Osteocyte (in vitro differentiated cells): Measurements from ENCODE around the gene PRRC2A. TPM values are rescaled to one million over a fixed set of nuclear protein-coding genes. Genes with fewer than 3 reads are reported as not detected.

Experiments used
- DNase-seq: peaks from one replicate; pipeline ENCODE4 v3.0.0; 2021; ENCODE audit warnings: mixed read lengths; ENCODE audit not compliant: unreplicated experiment; ENCODE audit errors: extremely low spot score
- H3K27ac Mint-ChIP-seq: one replicate; pipeline ENCODE4 v1.8.0; 2021; ENCODE audit warnings: mild to moderate bottlenecking, mixed read lengths; ENCODE audit not compliant: unreplicated experiment
- H3K27me3 Mint-ChIP-seq: one replicate; pipeline ENCODE4 v1.8.0; 2021; ENCODE audit warnings: mixed read lengths; ENCODE audit not compliant: unreplicated experiment
- H3K36me3 Mint-ChIP-seq: one replicate; pipeline ENCODE4 v1.8.0; 2021; ENCODE audit warnings: mixed read lengths; ENCODE audit not compliant: unreplicated experiment
- H3K4me1 Mint-ChIP-seq: one replicate; pipeline ENCODE4 v1.8.0; 2021; ENCODE audit warnings: mixed read lengths; ENCODE audit not compliant: unreplicated experiment
- H3K4me3 Mint-ChIP-seq: one replicate; pipeline ENCODE4 v1.8.0; 2021; ENCODE audit warnings: mild to moderate bottlenecking, moderate library complexity, mixed read lengths; ENCODE audit not compliant: unreplicated experiment
- H3K9me3 Mint-ChIP-seq: one replicate; pipeline ENCODE4 v1.8.0; 2021; ENCODE audit warnings: mixed read lengths; ENCODE audit not compliant: unreplicated experiment
- total RNA-seq: library from RNA; stranded (reverse); gene quantifications from 2 replicates; pipeline ENCODE4 v1.2.1, GENCODE V29; 2021
- TF ChIP-seq, protein P1 (sequence below): fragments of 200-600 bp; sonication (generic); IDR thresholded peaks from 2 replicates; pipeline ENCODE4 v1.5.0; 2021; ENCODE audit warnings: antibody characterized with exemption, mild to moderate bottlenecking, moderate library complexity

PRRC2A gene
- total RNA-seq, 1 donor from 2014 or later: 205 TPM

DNA sequence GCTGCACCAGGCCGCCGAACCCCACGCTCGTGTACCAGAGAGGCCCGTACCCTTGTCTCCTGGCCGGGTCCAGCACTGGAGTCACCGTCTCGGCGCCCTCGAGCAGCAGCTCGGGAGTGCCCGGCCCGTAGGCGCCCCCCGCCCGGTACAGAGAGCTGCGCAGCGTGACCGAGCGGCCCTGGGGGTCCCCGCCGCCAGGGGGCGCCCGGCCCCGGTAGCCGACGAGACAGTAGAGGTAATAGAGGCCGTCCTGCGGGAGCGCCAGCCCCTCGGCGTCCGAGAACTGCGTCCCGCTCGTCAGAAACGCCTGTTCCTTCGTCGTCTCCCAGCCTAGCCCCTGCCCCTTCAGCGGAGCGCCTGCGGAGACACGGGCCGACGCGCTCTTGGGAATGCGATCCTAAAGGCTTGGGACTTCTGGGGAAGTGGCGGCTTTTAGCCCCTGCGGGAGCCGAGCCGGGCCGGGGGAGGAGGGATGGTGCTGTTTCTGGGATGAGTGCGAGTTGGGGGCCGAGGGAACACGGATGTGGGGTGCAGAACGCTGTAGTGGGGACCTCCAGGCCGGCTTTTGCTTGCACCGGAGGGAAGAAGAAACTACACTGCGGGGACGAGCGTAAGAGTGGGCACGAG lies 39.6 kb upstream of the PRRC2A start:
- Mint-ChIP-seq H3K36me3 (no peaks in the 10 kb centered on the region), H3K4me3 (peak overlapping the region; percentile 96), H3K27me3 (no peaks in the 10 kb centered on the region), H3K4me1 (peaks cover 16% of the 10 kb centered on the region), H3K27ac (peak overlapping the region; percentile 90), H3K9me3 (no peaks in the 10 kb centered on the region)
- TF ChIP-seq, protein P1, sequence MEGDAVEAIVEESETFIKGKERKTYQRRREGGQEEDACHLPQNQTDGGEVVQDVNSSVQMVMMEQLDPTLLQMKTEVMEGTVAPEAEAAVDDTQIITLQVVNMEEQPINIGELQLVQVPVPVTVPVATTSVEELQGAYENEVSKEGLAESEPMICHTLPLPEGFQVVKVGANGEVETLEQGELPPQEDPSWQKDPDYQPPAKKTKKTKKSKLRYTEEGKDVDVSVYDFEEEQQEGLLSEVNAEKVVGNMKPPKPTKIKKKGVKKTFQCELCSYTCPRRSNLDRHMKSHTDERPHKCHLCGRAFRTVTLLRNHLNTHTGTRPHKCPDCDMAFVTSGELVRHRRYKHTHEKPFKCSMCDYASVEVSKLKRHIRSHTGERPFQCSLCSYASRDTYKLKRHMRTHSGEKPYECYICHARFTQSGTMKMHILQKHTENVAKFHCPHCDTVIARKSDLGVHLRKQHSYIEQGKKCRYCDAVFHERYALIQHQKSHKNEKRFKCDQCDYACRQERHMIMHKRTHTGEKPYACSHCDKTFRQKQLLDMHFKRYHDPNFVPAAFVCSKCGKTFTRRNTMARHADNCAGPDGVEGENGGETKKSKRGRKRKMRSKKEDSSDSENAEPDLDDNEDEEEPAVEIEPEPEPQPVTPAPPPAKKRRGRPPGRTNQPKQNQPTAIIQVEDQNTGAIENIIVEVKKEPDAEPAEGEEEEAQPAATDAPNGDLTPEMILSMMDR: peak; percentile 100
- DNase-seq: peak; percentile 96

GRCh38 chr6:31581434-31582229 lies 38.9 kb upstream of the PRRC2A start:
- TF ChIP-seq, protein P1: no peak
- Mint-ChIP-seq H3K4me3 (peak overlapping the region; percentile 96), H3K4me1 (peaks cover 16% of the 10 kb centered on the region), H3K9me3 (no peaks in the 10 kb centered on the region), H3K27ac (peak overlapping the region; percentile 90), H3K27me3 (no peaks in the 10 kb centered on the region), H3K36me3 (no peaks in the 10 kb centered on the region)
- no peak for DNase-seq

DNA sequence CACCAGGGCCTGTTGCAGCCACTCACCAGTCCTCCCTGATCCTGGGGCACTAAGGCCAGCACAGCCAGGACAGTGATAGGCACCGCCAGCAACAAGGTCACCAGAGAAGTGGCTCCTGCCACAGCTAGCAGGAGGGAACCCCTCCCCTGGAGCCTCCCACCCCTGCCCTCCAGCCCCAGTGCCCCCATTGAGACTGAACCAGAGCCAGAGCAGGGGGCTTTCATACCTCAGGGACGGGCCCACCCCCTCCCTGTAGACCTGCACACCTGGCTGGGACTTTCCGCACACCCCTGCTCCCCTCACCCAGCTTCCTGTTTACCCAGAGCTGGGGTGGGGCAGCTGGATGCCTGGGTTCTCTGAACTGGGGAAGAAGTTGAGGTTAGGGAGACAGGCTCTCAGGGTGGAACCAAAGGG lies 38.3 kb upstream of the PRRC2A start, which contains the start of gene LTB:
TSS of gene LTB (minus strand) at position 195 of the 414 bp plus-strand sequence. CDS start at position 188, 7 bp downstream.
- TF ChIP-seq, protein P1: no peak
- Mint-ChIP-seq H3K36me3 (no peaks in the 10 kb centered on the region), H3K27ac (peak within 1 kb of the TSS; percentile 90), H3K9me3 (no peaks in the 10 kb centered on the region), H3K4me1 (peaks cover 16% of the 10 kb centered on the region), H3K27me3 (no peaks in the 10 kb centered on the region), H3K4me3 (peak within 1 kb of the TSS; percentile 96)
- no peak for DNase-seq

DNA sequence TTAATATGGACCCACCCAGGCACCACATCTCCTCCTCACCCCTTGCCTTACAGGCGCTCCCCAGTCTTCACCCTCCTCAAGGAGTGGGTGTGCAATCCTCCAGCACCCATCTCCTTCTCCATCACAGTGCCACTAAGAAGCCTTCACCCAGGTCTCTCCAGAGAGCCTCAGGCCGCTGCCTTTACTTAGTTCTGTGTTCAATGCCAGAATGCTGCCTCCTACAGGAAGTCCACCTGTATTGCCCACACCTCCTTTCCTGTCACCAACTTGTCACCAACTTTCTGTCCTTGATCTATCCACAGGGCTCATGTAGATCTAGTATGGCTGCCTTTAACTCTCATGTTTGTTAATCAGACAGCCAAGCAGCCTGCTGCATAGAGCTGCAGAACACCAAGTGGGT lies 35.0 kb upstream of the PRRC2A start:
- no peaks in the 10 kb centered on the region for H3K36me3 Mint-ChIP-seq
- no peaks in the 10 kb centered on the region for H3K9me3 Mint-ChIP-seq
- no peak overlapping the region for H3K4me3 Mint-ChIP-seq

More for the DNA sequence above, 35.0 kb upstream of the PRRC2A start:
- H3K4me1 Mint-ChIP-seq: peaks cover 11% of the 10 kb centered on the region
- H3K27ac Mint-ChIP-seq: no peak overlapping the region
- DNase-seq: no peak
- H3K27me3 Mint-ChIP-seq: no peaks in the 10 kb centered on the region
- TF ChIP-seq, protein P1: peak; percentile 40
